HepG2 (cell line): Measurements from ENCODE around the gene DDX10. TPM values are rescaled to one million over a fixed set of nuclear protein-coding genes. Genes with fewer than 3 reads are reported as not detected.

Experiments used
- ATAC-seq: fragments of 200-7000 bp; cut with Tn5 transposase; 3 replicates; pipeline ENCODE4 v1.9.1; 2020; ENCODE audit warnings: mild to moderate bottlenecking, moderate library complexity
- BruUV-seq: library from RNA; stranded (reverse); fragments of 400-500 nt; replicated peaks from 2 replicates; lab custom pipeline; 2021; lab: Mats Ljungman, UMichigan
- CTCF ChIA-PET: fragments of 300-600 bp; formaldehyde crosslinking; extraction: SDS; loops from one replicate; lab custom pipeline; 2021; ENCODE audit warnings: low total read pairs, inconsistent platforms, low intra/inter-chr PET ratio; lab: Yijun Ruan, JAX
- POLR2A ChIA-PET: fragments of 350-600 bp; sonication (Branson Sonifier 250); formaldehyde crosslinking; loops from one replicate; lab custom pipeline; 2020; ENCODE audit warnings: antibody characterized with exemption, inconsistent platforms; lab: Yijun Ruan, JAX
- DNase-seq: peaks from one replicate; pipeline ENCODE4 v3.0.0-alpha.2; 2015; ENCODE audit warnings: low spot score
- FAIRE-seq: peaks from 3 replicates; lab custom pipeline; 2011; peaks lifted over from hg19 to GRCh38; lab: Jason Lieb, UNC
- H2AFZ ChIP-seq: one replicate; pipeline ENCODE4 v1.6.1; 2011; ENCODE audit warnings: low read length, inconsistent platforms
- H3K27ac ChIP-seq: fragments of 300-600 bp; 3 replicates; pipeline ENCODE4 v1.8.0; 2011; ENCODE audit warnings: mixed run types, mild to moderate bottlenecking, mixed read lengths, low read length, inconsistent platforms; ENCODE audit not compliant: insufficient read depth; ENCODE audit errors: extremely low read length
- H3K27me3 ChIP-seq, 2 experiments: fragments of 200-600 bp in 1 of 2; 2 replicates in 1 of 2; 3 replicates in 1 of 2; pipeline versions ENCODE4 v1.6.0 to v1.8.0; 2011; ENCODE audit warnings: low read length in 2 of 2, mild to moderate bottlenecking in 2 of 2, moderate library complexity in 2 of 2, inconsistent platforms in 1 of 2; ENCODE audit not compliant: insufficient read depth in 2 of 2, control insufficient read depth in 1 of 2
- H3K36me3 ChIP-seq, 2 experiments: fragments of 200-600 bp in 1 of 2; replicated peaks in 1 of 2; 2 replicates in 1 of 2; 3 replicates in 1 of 2; pipeline versions ENCODE4 v1.5.1 to v1.8.0; 2011; ENCODE audit warnings: low read length in 2 of 2, inconsistent platforms in 1 of 2; ENCODE audit not compliant: insufficient read depth in 2 of 2, control insufficient read depth in 1 of 2
- H3K4me1 ChIP-seq: 2 replicates; pipeline ENCODE4 v1.5.1; 2012; ENCODE audit warnings: low read length, inconsistent platforms; ENCODE audit not compliant: insufficient read depth
- H3K4me2 ChIP-seq: 2 replicates; pipeline ENCODE4 v1.6.0; 2011; ENCODE audit warnings: low read depth, low read length, inconsistent platforms
- H3K4me3 ChIP-seq, 3 experiments: fragments of 200-600 bp in 1 of 3; sonication (generic), shearing (Covaris generic) in 1 of 3; replicated peaks in 1 of 3; 2 replicates each; pipeline ENCODE4 v1.5.1; 2011 to 2016; ENCODE audit warnings: low read length in 3 of 3, inconsistent platforms in 2 of 3, low read depth in 2 of 3, mild to moderate bottlenecking in 2 of 3, control low read depth in 1 of 3, mixed read lengths in 1 of 3; ENCODE audit not compliant: insufficient read depth in 1 of 3
- H3K79me2 ChIP-seq: one replicate; pipeline ENCODE4 v1.6.1; 2011; ENCODE audit warnings: low read length, inconsistent platforms; ENCODE audit not compliant: insufficient read depth
- H3K9ac ChIP-seq: 2 replicates; pipeline ENCODE4 v1.6.0; 2011; ENCODE audit warnings: mild to moderate bottlenecking, low read depth, low read length, inconsistent platforms; ENCODE audit not compliant: insufficient read depth
- H3K9me3 ChIP-seq: 2 replicates; pipeline ENCODE4 v1.5.1; 2012; ENCODE audit warnings: mild to moderate bottlenecking, low read length
- H4K20me1 ChIP-seq: 2 replicates; pipeline ENCODE4 v1.6.0; 2011; ENCODE audit warnings: inconsistent platforms, mild to moderate bottlenecking, low read length, moderate library complexity; ENCODE audit not compliant: insufficient read depth
- MLX ChIP-seq: IDR thresholded peaks from 2 replicates; pipeline ENCODE4 v1.6.1; 2016
- PCBP2 ChIP-seq: fragments of 200-400 bp; formaldehyde crosslinking; optimal IDR thresholded peaks from 2 replicates; pipeline ENCODE3; 2018; ENCODE audit warnings: low read length, low read depth; ENCODE audit not compliant: poor library complexity, severe bottlenecking
- PHF5A ChIP-seq: IDR thresholded peaks from one replicate; pipeline ENCODE4 v1.6.1; 2018; ENCODE audit warnings: low read depth, missing genetic modification reagents; ENCODE audit not compliant: unreplicated experiment
- ZMAT5 ChIP-seq: sonication (generic); formaldehyde crosslinking; IDR thresholded peaks from 2 replicates; pipeline ENCODE4 v1.5.0; 2020; ENCODE audit warnings: mild to moderate bottlenecking, low read depth, missing genetic modification reagents, borderline replicate concordance
- WGBS: methylation state at CpG from one replicate; pipeline ENCODE4 v1.1.6; 2017; ENCODE audit warnings: low lambda C conversion rate; 5-methylcytosine and 5-hydroxymethylcytosine counted together
- in situ Hi-C: cut with HindIII; loops from 2 replicates; pipeline ENCODE4 v1.10.0; 2017; ENCODE audit warnings: low pct_unique_long_range_greater_than_20kb; ENCODE audit not compliant: extremely low pct_ligation_motif_present
- intact Hi-C: fragments of 100-400 bp; cut with micrococcal nuclease; formaldehyde crosslinking; loops from one replicate; pipeline ENCODE4 v1.10.0; 2022; ENCODE audit not compliant: unreplicated experiment
- polyA plus RNA-seq, 8 experiments: library from polyadenylated mRNA; depleted of rRNA in 3 of 8; stranded (reverse) in 7 of 8; unstranded in 1 of 8; fragments of >200 nt; fragmentation: Illumina TruSeq in 4 of 8; extraction: Trizol in 4 of 8; gene quantifications; 2 replicates each; pipeline versions ENCODE4 v1.2.1 to v1.2.3, GENCODE V29; 2011 to 2016; ENCODE audit warnings: low read depth in 4 of 8, missing spikeins in 1 of 8, mixed read lengths in 1 of 8; ENCODE audit not compliant: insufficient read depth in 1 of 8
- total RNA-seq, 5 experiments: library from RNA; depleted of rRNA; stranded (reverse); fragments of >200 nt; fragmentation: Illumina TruSeq; extraction: Trizol; gene quantifications; 2 replicates each; pipeline ENCODE4 v1.2.3, GENCODE V29; 2016; ENCODE audit warnings: low read depth in 1 of 5
- TF ChIP-seq, protein P1 (sequence below): sonication (generic); formaldehyde crosslinking; conservative IDR thresholded peaks from 2 replicates; pipeline ENCODE4 v1.4.0; 2020; ENCODE audit warnings: missing genetic modification reagents
- TF ChIP-seq, protein P2 (sequence below): sonication (generic); formaldehyde crosslinking; IDR thresholded peaks from 2 replicates; pipeline ENCODE4 v1.8.0; 2022; ENCODE audit warnings: mild to moderate bottlenecking, missing genetic modification reagents

Gene DDX10
- total and polyA plus RNA-seq, 2 of the 13 experiments (the other 11 are each of a cell fraction or from before 2014, with no cell fraction given): 17.0 to 32.0 TPM

DNA sequence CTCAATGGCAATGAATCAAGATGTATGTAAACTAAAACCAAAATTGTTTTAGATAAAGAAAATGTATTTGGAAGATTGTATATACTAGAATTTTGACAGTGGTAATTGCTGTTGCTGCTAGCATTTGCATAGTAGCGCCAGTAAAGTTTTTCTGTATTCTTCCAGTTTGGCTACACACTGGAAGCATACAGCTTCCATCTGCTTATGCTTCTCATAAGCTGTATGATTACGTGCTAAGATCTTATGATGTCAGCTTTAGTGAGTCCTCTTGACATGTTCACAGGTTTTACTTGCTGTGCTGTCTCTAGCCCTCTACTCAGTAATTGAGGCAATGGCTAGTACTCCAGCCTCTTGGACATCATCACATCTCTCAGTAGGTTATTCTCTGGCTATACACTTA is 256.3 kb downstream of the DDX10 start:
- Histone ChIP-seq H3K36me3 (no peaks in the 10 kb centered on the region; a peak in 1 of 5 replicates), H3K4me3 (no peak overlapping the region), H3K27ac (no peak overlapping the region), H3K9ac (no peak overlapping the region), H4K20me1 (no peaks in the 10 kb centered on the region), H3K79me2 (no peaks in the 10 kb centered on the region), H3K4me2 (no peak overlapping the region), H3K9me3 (no peaks in the 10 kb centered on the region), H3K4me1 (no peaks in the 10 kb centered on the region), H2AFZ (no peak overlapping the region), H3K27me3 (no peaks in the 10 kb centered on the region)
- no peak for FAIRE-seq
- ChIA-PET CTCF (no interaction called here), POLR2A (no interaction called here)
- no peak for DNase-seq
- intact Hi-C loops (no loop called here), in situ Hi-C loops (no loop called here)
- WGBS: 95% methylated on average over 2 of the region's 2 CpGs
- ATAC-seq: no peak
- TF ChIP-seq, protein P1, sequence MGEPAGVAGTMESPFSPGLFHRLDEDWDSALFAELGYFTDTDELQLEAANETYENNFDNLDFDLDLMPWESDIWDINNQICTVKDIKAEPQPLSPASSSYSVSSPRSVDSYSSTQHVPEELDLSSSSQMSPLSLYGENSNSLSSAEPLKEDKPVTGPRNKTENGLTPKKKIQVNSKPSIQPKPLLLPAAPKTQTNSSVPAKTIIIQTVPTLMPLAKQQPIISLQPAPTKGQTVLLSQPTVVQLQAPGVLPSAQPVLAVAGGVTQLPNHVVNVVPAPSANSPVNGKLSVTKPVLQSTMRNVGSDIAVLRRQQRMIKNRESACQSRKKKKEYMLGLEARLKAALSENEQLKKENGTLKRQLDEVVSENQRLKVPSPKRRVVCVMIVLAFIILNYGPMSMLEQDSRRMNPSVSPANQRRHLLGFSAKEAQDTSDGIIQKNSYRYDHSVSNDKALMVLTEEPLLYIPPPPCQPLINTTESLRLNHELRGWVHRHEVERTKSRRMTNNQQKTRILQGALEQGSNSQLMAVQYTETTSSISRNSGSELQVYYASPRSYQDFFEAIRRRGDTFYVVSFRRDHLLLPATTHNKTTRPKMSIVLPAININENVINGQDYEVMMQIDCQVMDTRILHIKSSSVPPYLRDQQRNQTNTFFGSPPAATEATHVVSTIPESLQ (CRISPR knock-in tag): no peak
- no peak for TF ChIP-seq PCBP2
- TF ChIP-seq MLX: no peak
- TF ChIP-seq, protein P2, sequence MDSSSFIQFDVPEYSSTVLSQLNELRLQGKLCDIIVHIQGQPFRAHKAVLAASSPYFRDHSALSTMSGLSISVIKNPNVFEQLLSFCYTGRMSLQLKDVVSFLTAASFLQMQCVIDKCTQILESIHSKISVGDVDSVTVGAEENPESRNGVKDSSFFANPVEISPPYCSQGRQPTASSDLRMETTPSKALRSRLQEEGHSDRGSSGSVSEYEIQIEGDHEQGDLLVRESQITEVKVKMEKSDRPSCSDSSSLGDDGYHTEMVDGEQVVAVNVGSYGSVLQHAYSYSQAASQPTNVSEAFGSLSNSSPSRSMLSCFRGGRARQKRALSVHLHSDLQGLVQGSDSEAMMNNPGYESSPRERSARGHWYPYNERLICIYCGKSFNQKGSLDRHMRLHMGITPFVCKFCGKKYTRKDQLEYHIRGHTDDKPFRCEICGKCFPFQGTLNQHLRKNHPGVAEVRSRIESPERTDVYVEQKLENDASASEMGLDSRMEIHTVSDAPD: no peak
- TF ChIP-seq PHF5A: no peak
- TF ChIP-seq ZMAT5 (CRISPR knock-in tag): no peak
- BruUV-seq: no TSS peak
